Lung (tissue), 12 donors: ENCODE results near the gene PMEPA1. TPM values are rescaled to one million over a fixed set of nuclear protein-coding genes. Genes with fewer than 3 reads are reported as not detected.

Experiments used
- ATAC-seq: fragments of 200-7000 bp; cut with Tn5 transposase; one replicate; pipeline ENCODE4 v1.9.1; 2020; ENCODE audit warnings: moderate number of reproducible peaks; ENCODE audit not compliant: insufficient read depth, low FRiP score
- DNase-seq, 3 donors: peaks; one replicate each; pipeline ENCODE4 v3.0.0-alpha.2; 2013 to 2017
- H3K27ac ChIP-seq, 2 donors: one replicate each; pipeline ENCODE4 v1.5.1; 2013; ENCODE audit warnings: mild to moderate bottlenecking in 2 of 2, moderate library complexity in 2 of 2, control low read depth in 1 of 2, inconsistent platforms in 1 of 2, low read depth in 1 of 2, low read length in 1 of 2
- H3K27me3 ChIP-seq, 3 donors: one replicate each; pipeline ENCODE4 v1.5.1; 2013; ENCODE audit warnings: low read length in 2 of 3; ENCODE audit not compliant: control insufficient read depth in 3 of 3, insufficient read depth in 3 of 3
- H3K36me3 ChIP-seq, 4 donors: one replicate each; pipeline ENCODE4 v1.5.1; 2013; ENCODE audit warnings: low read length in 4 of 4, mild to moderate bottlenecking in 1 of 4, moderate library complexity in 1 of 4; ENCODE audit not compliant: control insufficient read depth in 4 of 4, insufficient read depth in 4 of 4
- H3K4me1 ChIP-seq, 5 donors: one replicate each; pipeline ENCODE4 v1.5.1; 2013; ENCODE audit warnings: low read length in 5 of 5, mild to moderate bottlenecking in 2 of 5, moderate library complexity in 1 of 5; ENCODE audit not compliant: control insufficient read depth in 5 of 5, insufficient read depth in 5 of 5
- H3K4me3 ChIP-seq: one replicate; pipeline ENCODE4 v1.5.1; 2013; ENCODE audit warnings: mild to moderate bottlenecking, control low read depth, moderate library complexity
- H3K9ac ChIP-seq, 2 donors: one replicate each; pipeline ENCODE4 v1.5.1; 2013; ENCODE audit warnings: low read length in 2 of 2, control low read depth in 1 of 2; ENCODE audit not compliant: insufficient read depth in 1 of 2
- H3K9me3 ChIP-seq, 4 donors: one replicate each; pipeline ENCODE4 v1.5.1; 2013; ENCODE audit warnings: low read length in 3 of 4, mild to moderate bottlenecking in 1 of 4, moderate library complexity in 1 of 4; ENCODE audit not compliant: control insufficient read depth in 4 of 4, insufficient read depth in 3 of 4
- WGBS, 2 donors: extraction: QIAGEN DNeasy Blood & Tissue Kit; methylation state at CpG; one replicate each; pipeline ENCODE4 v1.1.7; 2013; 5-methylcytosine and 5-hydroxymethylcytosine counted together
- polyA plus RNA-seq, 2 donors: library from polyadenylated mRNA; stranded (reverse); fragments of 200-250 nt; gene quantifications; one replicate each; pipeline ENCODE4 v1.2.1, GENCODE V29; 2013
- total RNA-seq, 2 donors: library from RNA; depleted of rRNA in 1 of 2; stranded (reverse); fragments of >200 nt in 1 of 2; gene quantifications; one replicate each; pipeline ENCODE4 v1.2.1, GENCODE V29; 2014 to 2021
- TF ChIP-seq, protein P1 (sequence below): IDR thresholded peaks from 2 replicates; pipeline ENCODE4 v1.5.1; 2012; ENCODE audit warnings: mild to moderate bottlenecking; ENCODE audit errors: control extremely low read depth, extremely low read depth
- donor health status: control.
- donor health status: control.
- donor health status: Bipolar disorder and iron deficiency.
- donor health status: healthy.
- donor health status: DM: yes; HTN: yes; CAD: no.

Gene PMEPA1
- total and polyA plus RNA-seq, 4 donors = 10.0 to 44.0 (median 23.9) TPM

- no peak overlapping the region for H3K4me3 ChIP-seq
- peaks cover 0 to 31% (median 0%) of the 10 kb centered on the region in 5 donors for H3K4me1 ChIP-seq
- no peak overlapping the region for H3K9ac ChIP-seq
- no peak overlapping the region for H3K27ac ChIP-seq
- TF ChIP-seq, protein P1, sequence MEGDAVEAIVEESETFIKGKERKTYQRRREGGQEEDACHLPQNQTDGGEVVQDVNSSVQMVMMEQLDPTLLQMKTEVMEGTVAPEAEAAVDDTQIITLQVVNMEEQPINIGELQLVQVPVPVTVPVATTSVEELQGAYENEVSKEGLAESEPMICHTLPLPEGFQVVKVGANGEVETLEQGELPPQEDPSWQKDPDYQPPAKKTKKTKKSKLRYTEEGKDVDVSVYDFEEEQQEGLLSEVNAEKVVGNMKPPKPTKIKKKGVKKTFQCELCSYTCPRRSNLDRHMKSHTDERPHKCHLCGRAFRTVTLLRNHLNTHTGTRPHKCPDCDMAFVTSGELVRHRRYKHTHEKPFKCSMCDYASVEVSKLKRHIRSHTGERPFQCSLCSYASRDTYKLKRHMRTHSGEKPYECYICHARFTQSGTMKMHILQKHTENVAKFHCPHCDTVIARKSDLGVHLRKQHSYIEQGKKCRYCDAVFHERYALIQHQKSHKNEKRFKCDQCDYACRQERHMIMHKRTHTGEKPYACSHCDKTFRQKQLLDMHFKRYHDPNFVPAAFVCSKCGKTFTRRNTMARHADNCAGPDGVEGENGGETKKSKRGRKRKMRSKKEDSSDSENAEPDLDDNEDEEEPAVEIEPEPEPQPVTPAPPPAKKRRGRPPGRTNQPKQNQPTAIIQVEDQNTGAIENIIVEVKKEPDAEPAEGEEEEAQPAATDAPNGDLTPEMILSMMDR = no peak
- no peaks in the 10 kb centered on the region for H3K27me3 ChIP-seq
- WGBS, 2 donors = 74 to 93% methylated on average over 4 of the region's 4 CpGs
- no peaks in the 10 kb centered on the region for H3K9me3 ChIP-seq
- ATAC-seq = no peak
- DNase-seq = no peak
- no peaks in the 10 kb centered on the region for H3K36me3 ChIP-seq
These were observed 18.9 kb upstream of the PMEPA1 start for GRCh38 chr20:57728762-57729161.

GRCh38 chr20:57727863-57728262, 18.0 kb upstream of the PMEPA1 start:
- H3K4me1 ChIP-seq = peaks cover 0 to 36% (median 0%) of the 10 kb centered on the region in 5 donors
- WGBS, 2 donors = 86% methylated on average over 3 of the region's 3 CpGs

DNA sequence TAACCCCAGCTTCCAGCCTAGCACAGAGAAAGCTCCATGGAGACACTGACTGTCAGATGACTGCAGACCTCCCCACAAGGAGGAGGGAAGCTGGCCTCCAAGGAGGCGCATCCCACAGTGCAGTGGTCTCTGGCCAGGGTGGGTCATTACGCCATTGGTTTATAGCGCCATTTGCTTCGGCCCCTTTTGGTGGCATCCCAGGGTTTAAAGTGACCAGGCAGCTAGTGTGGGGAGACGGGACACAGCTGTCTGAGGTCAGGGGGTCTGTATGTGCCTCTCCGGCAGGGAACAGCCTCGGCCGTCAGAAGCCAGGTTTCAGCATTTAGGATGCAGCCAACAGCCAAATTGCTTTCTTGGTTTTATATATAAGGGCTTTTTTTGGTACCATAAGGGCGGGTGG, 15.8 kb upstream of the PMEPA1 start:
- no peak overlapping the region for H3K4me3 ChIP-seq
- no peaks in the 10 kb centered on the region for H3K27me3 ChIP-seq
- H3K27ac ChIP-seq = no peak overlapping the region
- peaks cover 0 to 32% (median 0%) of the 10 kb centered on the region in 5 donors for H3K4me1 ChIP-seq
- no peaks in the 10 kb centered on the region for H3K9me3 ChIP-seq
- no peak overlapping the region for H3K9ac ChIP-seq
- TF ChIP-seq, protein P1 = no peak
- peak; percentile 87 to 93 (median 92) for DNase-seq
- ATAC-seq = no peak
- no peaks in the 10 kb centered on the region for H3K36me3 ChIP-seq
- WGBS, 2 donors = 86 to 87% methylated on average over 9 of the region's 9 CpGs

More at GRCh38 chr20:57727863-57728262, 18.0 kb upstream of the PMEPA1 start:
- ATAC-seq = no peak
- Histone ChIP-seq H3K27me3 (no peaks in the 10 kb centered on the region), H3K27ac (no peak overlapping the region), H3K9me3 (no peaks in the 10 kb centered on the region), H3K9ac (no peak overlapping the region), H3K4me3 (no peak overlapping the region), H3K36me3 (no peaks in the 10 kb centered on the region)
- DNase-seq = no peak
- TF ChIP-seq, protein P1 = no peak
